HG03139 (cell line): ENCODE data around the gene EEF1E1.
"Not testable (repeated sequence)": the region's sequence is repeated elsewhere in the genome, so short reads cannot be mapped to it uniquely, and the experiment has no call there.

Source experiments
- ATAC-seq: cut with Tn5 transposase; IDR thresholded peaks from one replicate; pipeline ENCODE4 v1.9.1; 2021; ENCODE audit not compliant: unreplicated experiment

EEF1E1 gene

GRCh38 chr6:8064638-8065518 is 37.5 kb downstream of the EEF1E1 start:
- no peak for ATAC-seq

GRCh38 chr6:8063761-8064637 is 38.3 kb downstream of the EEF1E1 start, which contains the start of gene BLOC1S5:
Gene BLOC1S5, minus strand, starts transcription at chr6:8064389. Its CDS starts 13 bp downstream, at chr6:8064376.
- peak; percentile 93 for ATAC-seq

- no peak for ATAC-seq
Measured at GRCh38 chr6:8061736-8062135, 40.6 kb downstream of the EEF1E1 start.

- ATAC-seq: no peak
Measured at GRCh38 chr6:8060346-8060745, 42.0 kb downstream of the EEF1E1 start.

GRCh38 chr6:8059129-8059528 is 43.2 kb downstream of the EEF1E1 start:
- ATAC-seq: no peak

- ATAC-seq: no peak
Measured at GRCh38 chr6:8057793-8058192, 44.6 kb downstream of the EEF1E1 start.

- ATAC-seq: no peak
Measured at GRCh38 chr6:8057263-8057662, 45.1 kb downstream of the EEF1E1 start.

GRCh38 chr6:8054276-8054675 is 48.1 kb downstream of the EEF1E1 start:
- no peak for ATAC-seq

- ATAC-seq: no peak
Measured at GRCh38 chr6:8047541-8048292, 54.6 kb downstream of the EEF1E1 start.

- ATAC-seq: not testable (repeated sequence)
Measured at GRCh38 chr6:8045769-8046168, 56.6 kb downstream of the EEF1E1 start.

- ATAC-seq: no peak
Measured at GRCh38 chr6:8043221-8043620, 59.1 kb downstream of the EEF1E1 start.

GRCh38 chr6:8041913-8042583 is 60.3 kb downstream of the EEF1E1 start:
- ATAC-seq: no peak

- not testable (repeated sequence) for ATAC-seq
Measured at GRCh38 chr6:8034107-8034506, 68.2 kb downstream of the EEF1E1 start.

- ATAC-seq: no peak
Measured at GRCh38 chr6:8030920-8031319, 71.4 kb downstream of the EEF1E1 start.
